ENCODE data around the gene IGF2BP1.

Gene IGF2BP1

GRCh38 chr17:48997103-48997826 lies at the start of gene IGF2BP1:
IGF2BP1 (plus strand) TSS chr17:48997385; CDS start chr17:48997746, 361 bp downstream.
- DNase-seq, result no peak
- in situ Hi-C loops (cut with HindIII; ENCODE audit: low pct_ligation_motif_present, low pct_unique_long_range_greater_than_20kb, low sequenced_read_pairs), result no loop called here

GRCh38 chr17:48951572-48951971 lies 45.6 kb upstream of the IGF2BP1 start:
- DNase-seq, result no peak
- in situ Hi-C loops (cut with HindIII; ENCODE audit: low pct_ligation_motif_present, low pct_unique_long_range_greater_than_20kb, low sequenced_read_pairs), result no loop called here

- DNase-seq, result no peak
- in situ Hi-C loops (cut with HindIII; ENCODE audit: low pct_ligation_motif_present, low pct_unique_long_range_greater_than_20kb, low sequenced_read_pairs), result no loop called here
Observed at GRCh38 chr17:48952904-48953303, 44.3 kb upstream of the IGF2BP1 start.

GRCh38 chr17:48954300-48954755 lies 42.9 kb upstream of the IGF2BP1 start:
- DNase-seq, result peak; percentile 34
- in situ Hi-C loops (cut with HindIII; ENCODE audit: low pct_ligation_motif_present, low pct_unique_long_range_greater_than_20kb, low sequenced_read_pairs), result no loop called here

- DNase-seq, result no peak
- in situ Hi-C loops (cut with HindIII; ENCODE audit: low pct_ligation_motif_present, low pct_unique_long_range_greater_than_20kb, low sequenced_read_pairs), result no loop called here
Observed at GRCh38 chr17:48960834-48961515, 36.2 kb upstream of the IGF2BP1 start.

- in situ Hi-C loops (cut with HindIII; ENCODE audit: low pct_ligation_motif_present, low pct_unique_long_range_greater_than_20kb, low sequenced_read_pairs), result no loop called here
- DNase-seq, result peak; percentile 67
Observed at GRCh38 chr17:48961516-48962233, 35.5 kb upstream of the IGF2BP1 start.

GRCh38 chr17:48970224-48970623 lies 27.0 kb upstream of the IGF2BP1 start:
- in situ Hi-C loops (cut with HindIII; ENCODE audit: low pct_ligation_motif_present, low pct_unique_long_range_greater_than_20kb, low sequenced_read_pairs), result no loop called here
- DNase-seq, result no peak

GRCh38 chr17:48970865-48971687 lies 26.1 kb upstream of the IGF2BP1 start:
- in situ Hi-C loops (cut with HindIII; ENCODE audit: low pct_ligation_motif_present, low pct_unique_long_range_greater_than_20kb, low sequenced_read_pairs), result no loop called here
- DNase-seq, result no peak

- in situ Hi-C loops (cut with HindIII; ENCODE audit: low pct_ligation_motif_present, low pct_unique_long_range_greater_than_20kb, low sequenced_read_pairs), result no loop called here
- no peak for DNase-seq
Observed at GRCh38 chr17:48972749-48973097, 24.5 kb upstream of the IGF2BP1 start.

- in situ Hi-C loops (cut with HindIII; ENCODE audit: low pct_ligation_motif_present, low pct_unique_long_range_greater_than_20kb, low sequenced_read_pairs), result no loop called here
- no peak for DNase-seq
Observed at GRCh38 chr17:48973806-48974205, 23.4 kb upstream of the IGF2BP1 start.

- no peak for DNase-seq
- in situ Hi-C loops (cut with HindIII; ENCODE audit: low pct_ligation_motif_present, low pct_unique_long_range_greater_than_20kb, low sequenced_read_pairs), result no loop called here
Observed at GRCh38 chr17:48981927-48982539, 15.2 kb upstream of the IGF2BP1 start.

- in situ Hi-C loops (cut with HindIII; ENCODE audit: low pct_ligation_motif_present, low pct_unique_long_range_greater_than_20kb, low sequenced_read_pairs), result no loop called here
- DNase-seq, result no peak
Observed at GRCh38 chr17:48985436-48986245, 11.5 kb upstream of the IGF2BP1 start.

- DNase-seq, result no peak
- in situ Hi-C loops (cut with HindIII; ENCODE audit: low pct_ligation_motif_present, low pct_unique_long_range_greater_than_20kb, low sequenced_read_pairs), result no loop called here
Observed at GRCh38 chr17:48989100-48989499, 8.1 kb upstream of the IGF2BP1 start.

GRCh38 chr17:48990882-48991357 lies 6.3 kb upstream of the IGF2BP1 start:
- no peak for DNase-seq
- in situ Hi-C loops (cut with HindIII; ENCODE audit: low pct_ligation_motif_present, low pct_unique_long_range_greater_than_20kb, low sequenced_read_pairs), result no loop called here

- in situ Hi-C loops (cut with HindIII; ENCODE audit: low pct_ligation_motif_present, low pct_unique_long_range_greater_than_20kb, low sequenced_read_pairs), result no loop called here
- DNase-seq, result no peak
Observed at GRCh38 chr17:48992444-48992843, 4.7 kb upstream of the IGF2BP1 start.

- in situ Hi-C loops (cut with HindIII; ENCODE audit: low pct_ligation_motif_present, low pct_unique_long_range_greater_than_20kb, low sequenced_read_pairs), result no loop called here
- no peak for DNase-seq
Observed at GRCh38 chr17:48993305-48993704, 3.9 kb upstream of the IGF2BP1 start.

GRCh38 chr17:48993951-48994350 lies 3.2 kb upstream of the IGF2BP1 start:
- in situ Hi-C loops (cut with HindIII; ENCODE audit: low pct_ligation_motif_present, low pct_unique_long_range_greater_than_20kb, low sequenced_read_pairs), result no loop called here
- no peak for DNase-seq
